Glutamatergic neuron (in vitro differentiated cells): Measurements from ENCODE around the gene FAP. TPM values are rescaled to one million over a fixed set of nuclear protein-coding genes. Genes with fewer than 3 reads are reported as not detected.

Experiments used
- DNase-seq: peaks from one replicate; pipeline ENCODE4 v3.0.0; 2022
- H3K27ac Mint-ChIP-seq: one replicate; pipeline ENCODE4 v1.8.0; 2020; ENCODE audit warnings: mild to moderate bottlenecking, mixed read lengths, inconsistent platforms; ENCODE audit not compliant: unreplicated experiment
- H3K27me3 Mint-ChIP-seq: one replicate; pipeline ENCODE4 v1.8.0; 2020; ENCODE audit warnings: mild to moderate bottlenecking, moderate library complexity, mixed read lengths, inconsistent platforms; ENCODE audit not compliant: unreplicated experiment
- H3K36me3 Mint-ChIP-seq: one replicate; pipeline ENCODE4 v1.8.0; 2020; ENCODE audit warnings: mild to moderate bottlenecking, mixed read lengths, inconsistent platforms; ENCODE audit not compliant: unreplicated experiment
- H3K4me1 Mint-ChIP-seq: one replicate; pipeline ENCODE4 v1.8.0; 2020; ENCODE audit warnings: mild to moderate bottlenecking, low read depth, mixed read lengths, inconsistent platforms; ENCODE audit not compliant: unreplicated experiment
- H3K4me3 Mint-ChIP-seq: one replicate; pipeline ENCODE4 v1.8.0; 2020; ENCODE audit warnings: mild to moderate bottlenecking, mixed read lengths, inconsistent platforms; ENCODE audit not compliant: unreplicated experiment
- H3K9me3 Mint-ChIP-seq: one replicate; pipeline ENCODE4 v1.8.0; 2020; ENCODE audit warnings: mild to moderate bottlenecking, moderate library complexity, mixed read lengths, inconsistent platforms; ENCODE audit not compliant: unreplicated experiment
- total RNA-seq: library from RNA; stranded (reverse); fragmentation: NEBNext Ultra II Directional; extraction: Animal tissue kit (Norgen Biotek cat#: 25700); gene quantifications from one replicate; pipeline ENCODE4 v1.2.1, GENCODE V29; 2021; ENCODE audit not compliant: unreplicated experiment
- TF ChIP-seq, protein P1 (sequence below): fragments of 200-600 bp; sonication (generic); IDR thresholded peaks from one replicate; pipeline ENCODE4 v1.5.0; 2021; ENCODE audit not compliant: partially characterized antibody, unreplicated experiment

FAP gene
- total RNA-seq, 1 donor from 2014 or later: not detected

DNA sequence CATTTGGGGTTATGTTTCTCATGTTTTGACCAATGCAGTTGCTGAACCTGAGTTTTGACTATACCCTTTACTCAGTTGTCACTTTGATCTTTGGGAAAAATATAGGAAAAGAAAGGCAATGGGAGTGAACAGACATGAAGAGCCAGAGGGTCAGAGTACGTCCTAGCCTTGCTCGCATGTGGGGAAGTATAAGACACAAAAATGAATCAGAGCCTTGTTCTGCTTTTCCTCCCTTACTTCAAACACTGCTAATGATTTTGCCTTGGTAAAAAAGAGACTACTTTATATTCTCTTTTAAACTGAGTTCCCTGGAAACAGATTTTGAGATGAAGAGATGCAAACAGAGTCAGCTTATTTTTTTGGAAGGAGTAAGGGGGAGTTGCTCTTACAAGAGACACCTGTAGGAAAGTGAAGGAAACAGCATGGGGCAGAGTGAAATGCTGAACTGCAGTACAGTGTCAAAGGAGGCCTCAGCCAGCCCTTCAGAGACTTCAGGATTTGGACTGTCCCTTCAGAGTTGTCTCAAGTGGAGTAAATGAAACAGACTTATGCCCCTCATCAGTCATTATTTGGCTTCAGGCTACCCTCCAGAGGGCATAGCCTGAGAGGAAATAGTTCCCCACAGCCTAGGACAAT lies 11.1 kb upstream of the FAP start:
- TF ChIP-seq, protein P1, sequence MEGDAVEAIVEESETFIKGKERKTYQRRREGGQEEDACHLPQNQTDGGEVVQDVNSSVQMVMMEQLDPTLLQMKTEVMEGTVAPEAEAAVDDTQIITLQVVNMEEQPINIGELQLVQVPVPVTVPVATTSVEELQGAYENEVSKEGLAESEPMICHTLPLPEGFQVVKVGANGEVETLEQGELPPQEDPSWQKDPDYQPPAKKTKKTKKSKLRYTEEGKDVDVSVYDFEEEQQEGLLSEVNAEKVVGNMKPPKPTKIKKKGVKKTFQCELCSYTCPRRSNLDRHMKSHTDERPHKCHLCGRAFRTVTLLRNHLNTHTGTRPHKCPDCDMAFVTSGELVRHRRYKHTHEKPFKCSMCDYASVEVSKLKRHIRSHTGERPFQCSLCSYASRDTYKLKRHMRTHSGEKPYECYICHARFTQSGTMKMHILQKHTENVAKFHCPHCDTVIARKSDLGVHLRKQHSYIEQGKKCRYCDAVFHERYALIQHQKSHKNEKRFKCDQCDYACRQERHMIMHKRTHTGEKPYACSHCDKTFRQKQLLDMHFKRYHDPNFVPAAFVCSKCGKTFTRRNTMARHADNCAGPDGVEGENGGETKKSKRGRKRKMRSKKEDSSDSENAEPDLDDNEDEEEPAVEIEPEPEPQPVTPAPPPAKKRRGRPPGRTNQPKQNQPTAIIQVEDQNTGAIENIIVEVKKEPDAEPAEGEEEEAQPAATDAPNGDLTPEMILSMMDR: no peak

DNA sequence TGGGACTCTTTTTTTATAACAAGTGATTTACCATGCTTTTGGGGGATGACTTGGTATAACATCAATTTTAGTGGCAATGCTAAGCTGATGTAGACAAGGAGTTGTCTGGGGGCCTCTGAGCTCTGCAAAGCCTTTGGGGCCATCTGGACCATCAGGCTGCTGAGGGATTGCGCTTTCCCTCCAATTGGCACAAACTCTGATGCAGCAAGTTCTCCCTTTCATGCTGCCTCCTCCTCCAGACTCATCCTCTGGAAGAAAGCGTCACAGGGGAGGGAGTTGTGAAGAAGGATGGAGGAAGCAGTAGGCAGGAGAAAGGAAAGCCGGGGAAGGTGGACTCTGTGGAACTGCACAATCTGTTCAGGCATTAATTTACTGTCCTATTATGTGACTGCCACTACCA lies 10.2 kb upstream of the FAP start:
- Mint-ChIP-seq H3K27ac (no peak overlapping the region), H3K4me1 (no peaks in the 10 kb centered on the region), H3K4me3 (no peak overlapping the region), H3K27me3 (no peaks in the 10 kb centered on the region), H3K36me3 (no peaks in the 10 kb centered on the region), H3K9me3 (no peaks in the 10 kb centered on the region)
- no peak for DNase-seq
- TF ChIP-seq, protein P1: no peak

More for the DNA sequence above, 11.1 kb upstream of the FAP start:
- Mint-ChIP-seq H3K27ac (no peak overlapping the region), H3K9me3 (no peaks in the 10 kb centered on the region), H3K4me3 (no peak overlapping the region), H3K4me1 (no peaks in the 10 kb centered on the region), H3K36me3 (no peaks in the 10 kb centered on the region), H3K27me3 (peaks cover 3% of the 10 kb centered on the region)
- DNase-seq: no peak

DNA sequence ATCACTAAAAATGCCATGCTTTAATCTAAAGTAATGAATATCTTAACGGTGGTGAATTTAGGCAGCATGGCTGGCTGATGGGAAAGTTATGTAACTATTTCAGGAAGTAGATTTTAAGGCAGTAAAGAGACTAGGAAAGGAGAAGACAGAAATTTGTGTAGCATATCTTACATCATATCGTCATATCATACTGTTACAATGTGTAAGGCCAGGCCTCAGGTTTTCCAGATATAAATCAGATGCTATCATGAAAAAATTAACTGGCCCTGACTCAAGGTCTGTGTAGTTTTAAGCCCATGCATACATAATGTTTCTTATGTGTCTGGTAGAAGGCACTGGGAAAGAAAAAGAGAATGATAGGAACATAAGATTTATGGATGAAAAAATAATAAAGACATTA lies 8.9 kb upstream of the FAP start:
- DNase-seq: no peak
- Mint-ChIP-seq H3K9me3 (no peaks in the 10 kb centered on the region), H3K36me3 (no peaks in the 10 kb centered on the region), H3K4me1 (no peaks in the 10 kb centered on the region), H3K27ac (no peak overlapping the region), H3K4me3 (no peak overlapping the region), H3K27me3 (no peaks in the 10 kb centered on the region)
- TF ChIP-seq, protein P1: no peak

DNA sequence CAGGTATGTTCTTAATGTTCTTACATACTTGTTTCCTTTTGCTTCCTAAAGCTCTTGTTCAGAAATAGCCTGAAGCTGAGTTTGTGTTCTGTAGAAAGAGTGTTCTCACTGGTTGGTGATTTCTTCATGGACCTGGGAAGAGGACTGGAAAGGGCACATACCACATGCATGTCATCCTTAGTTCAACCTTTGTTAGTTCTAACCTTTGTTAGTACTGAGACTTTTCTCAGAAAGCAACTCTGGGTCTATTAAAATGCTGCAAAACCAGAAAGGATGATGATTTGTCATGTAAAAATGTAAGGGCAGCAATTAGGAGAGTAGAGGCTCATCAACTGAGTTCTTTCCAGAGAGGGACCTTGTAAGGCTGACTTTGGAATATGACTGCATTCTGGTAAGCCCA lies 2.5 kb upstream of the FAP start:
- H3K36me3 Mint-ChIP-seq: no peaks in the 10 kb centered on the region
- H3K27me3 Mint-ChIP-seq: no peaks in the 10 kb centered on the region
- TF ChIP-seq, protein P1: no peak
- no peak overlapping the region for H3K27ac Mint-ChIP-seq
- no peak overlapping the region for H3K4me3 Mint-ChIP-seq
- H3K9me3 Mint-ChIP-seq: no peaks in the 10 kb centered on the region
- DNase-seq: no peak
- no peaks in the 10 kb centered on the region for H3K4me1 Mint-ChIP-seq

DNA sequence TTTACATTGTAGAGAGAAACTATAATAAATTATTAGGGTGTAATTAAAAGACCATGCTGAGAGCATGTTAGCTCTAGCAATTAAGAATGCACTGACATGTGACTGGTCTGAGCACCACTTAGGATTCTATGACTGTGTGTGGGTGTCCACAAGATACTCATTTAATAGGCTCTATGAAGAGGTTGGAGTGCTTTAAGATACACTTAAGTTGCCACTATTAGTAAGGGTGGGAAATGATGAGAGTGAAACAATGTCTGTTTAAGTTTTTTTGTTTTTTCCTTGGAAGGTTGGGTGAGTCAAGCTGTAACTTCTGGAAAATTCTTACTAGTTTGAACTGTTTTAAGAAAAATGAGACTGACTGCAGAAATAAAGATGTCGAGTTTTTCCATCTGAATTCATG lies 1.8 kb upstream of the FAP start:
- no peaks in the 10 kb centered on the region for H3K27me3 Mint-ChIP-seq
- no peaks in the 10 kb centered on the region for H3K9me3 Mint-ChIP-seq
- no peak overlapping the region for H3K4me3 Mint-ChIP-seq
- H3K27ac Mint-ChIP-seq: no peak overlapping the region
- DNase-seq: no peak
- H3K36me3 Mint-ChIP-seq: no peaks in the 10 kb centered on the region
- TF ChIP-seq, protein P1: no peak
- no peaks in the 10 kb centered on the region for H3K4me1 Mint-ChIP-seq
